ENCODE measurements around the gene ELF1. TPM values are rescaled to one million over a fixed set of nuclear protein-coding genes. Genes with fewer than 3 reads are reported as not detected.

The ELF1 gene
- total and polyA plus RNA-seq, 2 experiments from 2014 or later = 7.0 to 12.7 TPM

DNA sequence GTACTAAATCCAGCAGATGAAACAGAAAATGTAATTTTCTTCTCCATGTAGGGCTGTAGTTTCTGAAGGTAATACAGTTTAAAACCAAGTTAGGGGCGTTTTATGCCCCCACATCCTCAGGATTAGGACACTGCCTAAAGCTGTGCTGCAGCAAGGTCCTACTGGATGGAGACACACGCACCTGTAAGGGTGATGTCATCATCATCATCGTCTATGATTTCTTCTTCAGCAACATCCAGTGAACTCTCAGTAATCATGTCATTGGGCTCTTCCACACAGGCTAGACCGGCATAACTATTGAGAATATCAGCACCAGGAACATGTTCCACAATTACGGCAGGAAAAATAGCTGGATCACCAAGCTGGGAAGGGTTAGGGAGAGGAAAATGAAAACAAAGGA is 60.5 kb downstream of the ELF1 start (continued):
- no peak for TF ChIP-seq CREB1 (CRISPR knock-in tag; IDR thresholded peaks at IDR 0.05; ENCODE audit: low read depth)
- no peak for TF ChIP-seq REST (IDR thresholded peaks at IDR 0.05; ENCODE audit: unreplicated experiment)
- TF ChIP-seq EZH2phosphoT487 (IDR thresholded peaks at IDR 0.05; ENCODE audit: unreplicated experiment) = no peak
- no peak for TF ChIP-seq EZH2 (IDR thresholded peaks at IDR 0.05; ENCODE audit: low read depth, unreplicated experiment)
- no peak for TF ChIP-seq STAT1 (IDR thresholded peaks at IDR 0.05; ENCODE audit: unreplicated experiment)
- TF ChIP-seq POLR2AphosphoS5 (IDR thresholded peaks at IDR 0.05; ENCODE audit: low read depth) = no peak
- TF ChIP-seq ZNF331 (CRISPR knock-in tag; IDR thresholded peaks at IDR 0.05; ENCODE audit: low read depth) = no peak
- TF ChIP-seq JUNB (IDR thresholded peaks at IDR 0.05; ENCODE audit: unreplicated experiment) = no peak

DNA sequence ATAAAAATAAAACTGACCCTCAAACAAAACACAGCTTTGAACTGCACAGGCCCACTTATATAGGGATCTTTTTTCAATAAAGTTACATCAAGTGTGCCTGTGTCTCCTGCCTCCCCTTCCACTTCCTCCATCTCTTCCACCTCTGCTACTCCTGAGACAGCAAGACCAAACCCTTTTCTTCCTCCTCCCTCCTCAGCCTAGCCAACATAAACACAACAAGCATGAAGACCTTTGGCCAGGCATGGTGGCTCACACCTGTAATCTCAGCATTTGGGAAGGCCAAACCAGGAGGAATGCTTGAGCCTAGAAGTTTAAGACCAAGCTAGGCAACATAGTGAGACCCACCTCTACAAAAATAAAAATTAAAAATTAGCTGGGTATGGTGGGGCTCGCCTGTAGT is 72.6 kb downstream of the ELF1 start:
- Mint-ChIP-seq H3K4me1 (0 out of 3 replicates have a peak, but pooled peaks cover 2% of the 10 kb centered on the region), H3K9me3 (no peaks in the 10 kb centered on the region), H3K27ac (no peak overlapping the region), H3K27me3 (ENCODE audit: insufficient read depth, low read depth, poor library complexity) (no peaks in the 10 kb centered on the region), H3K4me3 (no peak overlapping the region), H3K36me3 (ENCODE audit: low read depth) (no peaks in the 10 kb centered on the region)
- DNase-seq (ENCODE audit: low spot score) = no peak
- Histone ChIP-seq H4K20me1 (replicated peaks; ENCODE audit: insufficient read depth) (no peaks in the 10 kb centered on the region), H2AFZ (no peak overlapping the region), H3K36me3 (ENCODE audit: insufficient read depth) (no peaks in the 10 kb centered on the region), H3F3A (replicated peaks; ENCODE audit: low read depth) (no peaks in the 10 kb centered on the region), H3K4me1 (ENCODE audit: insufficient read depth) (no peaks in the 10 kb centered on the region), H3K4me2 (no peak overlapping the region), H3K9me2 (ENCODE audit: insufficient read depth) (no peaks in the 10 kb centered on the region), H3K79me2 (replicated peaks; ENCODE audit: insufficient read depth) (no peaks in the 10 kb centered on the region), H3K4me3 (no peak overlapping the region), H3K27ac (ENCODE audit: low read depth) (no peak overlapping the region), H3K27me3 (ENCODE audit: insufficient read depth) (no peaks in the 10 kb centered on the region)
- no peak for ATAC-seq
- TF ChIP-seq JUNB (IDR thresholded peaks at IDR 0.05; ENCODE audit: unreplicated experiment) = no peak
- no peak for TF ChIP-seq REST (IDR thresholded peaks at IDR 0.05; ENCODE audit: unreplicated experiment)
- no peak for TF ChIP-seq ZNF331 (CRISPR knock-in tag; IDR thresholded peaks at IDR 0.05; ENCODE audit: low read depth)
- TF ChIP-seq CREB1 (CRISPR knock-in tag; IDR thresholded peaks at IDR 0.05; ENCODE audit: low read depth) = no peak
- TF ChIP-seq POLR2AphosphoS5 (IDR thresholded peaks at IDR 0.05; ENCODE audit: low read depth) = no peak
- TF ChIP-seq, protein P1, sequence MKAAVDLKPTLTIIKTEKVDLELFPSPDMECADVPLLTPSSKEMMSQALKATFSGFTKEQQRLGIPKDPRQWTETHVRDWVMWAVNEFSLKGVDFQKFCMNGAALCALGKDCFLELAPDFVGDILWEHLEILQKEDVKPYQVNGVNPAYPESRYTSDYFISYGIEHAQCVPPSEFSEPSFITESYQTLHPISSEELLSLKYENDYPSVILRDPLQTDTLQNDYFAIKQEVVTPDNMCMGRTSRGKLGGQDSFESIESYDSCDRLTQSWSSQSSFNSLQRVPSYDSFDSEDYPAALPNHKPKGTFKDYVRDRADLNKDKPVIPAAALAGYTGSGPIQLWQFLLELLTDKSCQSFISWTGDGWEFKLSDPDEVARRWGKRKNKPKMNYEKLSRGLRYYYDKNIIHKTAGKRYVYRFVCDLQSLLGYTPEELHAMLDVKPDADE (IDR thresholded peaks at IDR 0.05) = no peak
- no peak for TF ChIP-seq EZH2 (IDR thresholded peaks at IDR 0.05; ENCODE audit: low read depth, unreplicated experiment)
